Fibroblast of the aortic adventitia (primary cell): ENCODE results near the gene NOL4L. TPM values are rescaled to one million over a fixed set of nuclear protein-coding genes. Genes with fewer than 3 reads are reported as not detected.

Experiments used
- DNase-seq: peaks from one replicate; pipeline ENCODE4 v3.0.0-alpha.2; 2010; ENCODE audit warnings: low read depth
- H3K4me3 ChIP-seq: 2 replicates; pipeline ENCODE4 v1.5.1; 2011; ENCODE audit warnings: low read depth, mild to moderate bottlenecking, control low read depth, low read length, moderate library complexity
- CTCF ChIP-seq: IDR thresholded peaks from 2 replicates; pipeline ENCODE4 v1.5.1; 2011; ENCODE audit warnings: mild to moderate bottlenecking, low read length, control low read depth, inconsistent platforms; ENCODE audit not compliant: insufficient read depth
- total RNA-seq: library from RNA; depleted of rRNA; stranded (reverse); fragments of >200 nt; gene quantifications from 2 replicates; pipeline ENCODE4 v1.2.3, GENCODE V29; 2012; ENCODE audit warnings: low replicate concordance

Gene NOL4L
- total RNA-seq, 1 donor, result 4.5 TPM

GRCh38 chr20:32519381-32519730 is 65.8 kb downstream of the NOL4L start:
- no peak for TF ChIP-seq CTCF
- DNase-seq, result no peak
- H3K4me3 ChIP-seq, result no peak overlapping the region

GRCh38 chr20:32518593-32519380 is 66.3 kb downstream of the NOL4L start:
- no peak for DNase-seq
- no peak for TF ChIP-seq CTCF
- H3K4me3 ChIP-seq, result no peak overlapping the region

GRCh38 chr20:32517914-32518592 is 67.1 kb downstream of the NOL4L start:
- no peak for TF ChIP-seq CTCF
- H3K4me3 ChIP-seq, result no peak overlapping the region
- no peak for DNase-seq

- no peak overlapping the region for H3K4me3 ChIP-seq
- no peak for TF ChIP-seq CTCF
- DNase-seq, result no peak
These were observed 67.6 kb downstream of the NOL4L start for GRCh38 chr20:32517518-32517873.

GRCh38 chr20:32516583-32517517 is 68.3 kb downstream of the NOL4L start:
- H3K4me3 ChIP-seq, result no peak overlapping the region
- TF ChIP-seq CTCF, result no peak
- no peak for DNase-seq

GRCh38 chr20:32515631-32516101 is 69.5 kb downstream of the NOL4L start:
- DNase-seq, result no peak
- no peak overlapping the region for H3K4me3 ChIP-seq

More at GRCh38 chr20:32515631-32516101, 69.5 kb downstream of the NOL4L start:
- no peak for TF ChIP-seq CTCF
